Neural progenitor cell (in vitro differentiated cells): ENCODE results near the gene PRSS38. TPM values are rescaled to one million over a fixed set of nuclear protein-coding genes. Genes with fewer than 3 reads are reported as not detected.

Experiments
- DNase-seq: peaks from one replicate; pipeline ENCODE4 v3.0.0-alpha.2; 2016; ENCODE audit warnings: low spot score
- H2AFZ ChIP-seq: fragments of 200-600 bp; sonication (generic); replicated peaks from 2 replicates; pipeline ENCODE4 v1.6.1; 2016; ENCODE audit warnings: antibody characterized with exemption
- H3F3A ChIP-seq: fragments of 200-600 bp; sonication (generic); 2 replicates; pipeline ENCODE4 v1.6.1; 2016; ENCODE audit warnings: antibody characterized with exemption, low read depth
- H3K27ac ChIP-seq: fragments of 200-600 bp; sonication (generic); 2 replicates; pipeline ENCODE4 v1.5.1; 2016; ENCODE audit warnings: mild to moderate bottlenecking
- H3K27me3 ChIP-seq: fragments of 200-600 bp; sonication (generic); 2 replicates; pipeline ENCODE4 v1.6.1; 2016; ENCODE audit warnings: mild to moderate bottlenecking, moderate library complexity
- H3K36me3 ChIP-seq: fragments of 200-600 bp; sonication (generic); 2 replicates; pipeline ENCODE4 v1.5.1; 2016
- H3K4me1 ChIP-seq: fragments of 200-600 bp; sonication (generic); 2 replicates; pipeline ENCODE4 v1.6.1; 2016; ENCODE audit warnings: mixed run types
- H3K4me2 ChIP-seq: fragments of 200-600 bp; sonication (generic); 2 replicates; pipeline ENCODE4 v1.6.1; 2016
- H3K4me3 ChIP-seq: fragments of 200-600 bp; sonication (generic); 2 replicates; pipeline ENCODE4 v1.5.1; 2016
- H3K79me2 ChIP-seq: fragments of 200-600 bp; sonication (generic); 2 replicates; pipeline ENCODE4 v1.6.1; 2016; ENCODE audit warnings: low read depth
- H3K9ac ChIP-seq: fragments of 200-600 bp; sonication (generic); 2 replicates; pipeline ENCODE4 v1.6.1; 2016
- H3K9me3 ChIP-seq: fragments of 200-600 bp; sonication (generic); 2 replicates; pipeline ENCODE4 v1.5.1; 2016; ENCODE audit warnings: low read depth
- H4K20me1 ChIP-seq: fragments of 200-600 bp; sonication (generic); 2 replicates; pipeline ENCODE4 v1.6.1; 2016; ENCODE audit warnings: low read depth
- H3K27ac Mint-ChIP-seq: 3 replicates; pipeline ENCODE4 v1.8.0; 2021; ENCODE audit warnings: mixed read lengths
- H3K27me3 Mint-ChIP-seq: 2 replicates; pipeline ENCODE4 v1.8.0; 2022; ENCODE audit warnings: low read depth, mild to moderate bottlenecking, inconsistent platforms, moderate library complexity, mixed read lengths; ENCODE audit not compliant: insufficient read depth
- H3K36me3 Mint-ChIP-seq: 3 replicates; pipeline ENCODE4 v1.8.0; 2021; ENCODE audit warnings: mixed read lengths
- H3K4me1 Mint-ChIP-seq: 3 replicates; pipeline ENCODE4 v1.8.0; 2021; ENCODE audit warnings: mixed read lengths
- H3K4me3 Mint-ChIP-seq: 3 replicates; pipeline ENCODE4 v1.8.0; 2021; ENCODE audit warnings: mild to moderate bottlenecking, moderate library complexity, mixed read lengths
- H3K9me3 Mint-ChIP-seq: 3 replicates; pipeline ENCODE4 v1.8.0; 2020; ENCODE audit warnings: mixed read lengths
- EZH2 ChIP-seq: fragments of 200-600 bp; sonication (generic); IDR thresholded peaks from 2 replicates; pipeline ENCODE4 v1.6.1; 2017; ENCODE audit warnings: antibody characterized with exemption, mild to moderate bottlenecking, moderate library complexity
- EZH2phosphoT487 ChIP-seq: fragments of 200-600 bp; sonication (generic); IDR thresholded peaks from 2 replicates; pipeline ENCODE4 v1.6.1; 2017; ENCODE audit warnings: antibody characterized with exemption
- total RNA-seq: library from RNA; depleted of rRNA; stranded (reverse); fragments of >200 nt; gene quantifications from 2 replicates; pipeline ENCODE4 v1.2.3, GENCODE V29; 2015; ENCODE audit warnings: low replicate concordance
- TF ChIP-seq, protein P1 (sequence below): fragments of 200-600 bp; sonication (generic); IDR thresholded peaks from 2 replicates; pipeline ENCODE4 v1.5.1; 2017; ENCODE audit warnings: antibody characterized with exemption, mild to moderate bottlenecking

The PRSS38 gene
- total RNA-seq, 1 donor from 2014 or later: not detected

DNA sequence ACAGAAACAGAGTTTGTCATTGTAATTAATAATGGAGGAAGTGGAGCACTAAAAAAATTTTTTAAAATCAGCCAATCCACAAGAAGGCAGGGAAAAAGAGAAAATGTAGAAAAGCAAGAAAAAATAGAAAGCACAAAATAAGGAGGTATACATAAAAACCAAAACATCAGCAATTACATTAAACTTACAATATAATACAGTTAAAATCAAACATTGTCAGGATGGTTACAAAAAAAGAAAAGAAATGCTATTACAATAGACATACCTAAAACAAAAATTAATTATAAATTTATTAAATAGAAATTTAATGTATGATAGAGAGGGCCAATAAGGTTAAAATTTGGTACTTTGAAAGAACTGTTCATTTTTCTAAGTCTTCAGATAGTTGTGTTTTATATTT is 38.7 kb downstream of the PRSS38 start:
- Histone ChIP-seq H3K4me3 (no peak overlapping the region), H3K27ac (no peak overlapping the region), H4K20me1 (no peaks in the 10 kb centered on the region), H3K9me3 (no peaks in the 10 kb centered on the region), H3K27me3 (no peaks in the 10 kb centered on the region), H3K4me1 (no peaks in the 10 kb centered on the region), H3K9ac (no peak overlapping the region), H3F3A (no peaks in the 10 kb centered on the region), H2AFZ (no peak overlapping the region), H3K36me3 (no peaks in the 10 kb centered on the region), H3K79me2 (no peaks in the 10 kb centered on the region), H3K4me2 (no peak overlapping the region)
- Mint-ChIP-seq H3K9me3 (peaks cover 15% of the 10 kb centered on the region), H3K4me3 (no peak overlapping the region), H3K4me1 (peaks cover 4% of the 10 kb centered on the region), H3K36me3 (no peaks in the 10 kb centered on the region), H3K27ac (no peak overlapping the region), H3K27me3 (peaks cover 2% of the 10 kb centered on the region)
- TF ChIP-seq EZH2: no peak
- no peak for TF ChIP-seq EZH2phosphoT487
- TF ChIP-seq, protein P1, sequence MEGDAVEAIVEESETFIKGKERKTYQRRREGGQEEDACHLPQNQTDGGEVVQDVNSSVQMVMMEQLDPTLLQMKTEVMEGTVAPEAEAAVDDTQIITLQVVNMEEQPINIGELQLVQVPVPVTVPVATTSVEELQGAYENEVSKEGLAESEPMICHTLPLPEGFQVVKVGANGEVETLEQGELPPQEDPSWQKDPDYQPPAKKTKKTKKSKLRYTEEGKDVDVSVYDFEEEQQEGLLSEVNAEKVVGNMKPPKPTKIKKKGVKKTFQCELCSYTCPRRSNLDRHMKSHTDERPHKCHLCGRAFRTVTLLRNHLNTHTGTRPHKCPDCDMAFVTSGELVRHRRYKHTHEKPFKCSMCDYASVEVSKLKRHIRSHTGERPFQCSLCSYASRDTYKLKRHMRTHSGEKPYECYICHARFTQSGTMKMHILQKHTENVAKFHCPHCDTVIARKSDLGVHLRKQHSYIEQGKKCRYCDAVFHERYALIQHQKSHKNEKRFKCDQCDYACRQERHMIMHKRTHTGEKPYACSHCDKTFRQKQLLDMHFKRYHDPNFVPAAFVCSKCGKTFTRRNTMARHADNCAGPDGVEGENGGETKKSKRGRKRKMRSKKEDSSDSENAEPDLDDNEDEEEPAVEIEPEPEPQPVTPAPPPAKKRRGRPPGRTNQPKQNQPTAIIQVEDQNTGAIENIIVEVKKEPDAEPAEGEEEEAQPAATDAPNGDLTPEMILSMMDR: no peak
- DNase-seq: no peak

DNA sequence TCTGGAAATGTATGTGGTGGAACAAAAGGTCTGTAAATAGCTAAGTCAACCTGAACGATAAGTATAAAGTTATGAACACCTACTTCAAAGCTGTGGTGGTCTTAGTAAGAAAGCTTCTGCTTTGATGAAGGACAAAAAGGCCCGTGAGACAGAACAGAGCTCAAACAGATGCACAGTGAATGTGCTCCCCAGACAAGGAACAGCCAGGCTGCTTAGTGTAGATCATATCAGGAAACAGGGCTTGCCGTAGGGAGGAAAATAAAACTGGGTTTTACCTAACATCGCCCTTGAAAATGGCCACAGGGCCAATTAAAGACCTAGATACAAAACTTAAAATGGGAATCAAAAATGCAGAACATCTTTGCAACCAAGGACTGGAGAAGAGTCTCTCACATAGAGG is 40.2 kb downstream of the PRSS38 start:
- Mint-ChIP-seq H3K4me3 (no peak overlapping the region), H3K27me3 (peaks cover 2% of the 10 kb centered on the region), H3K36me3 (no peaks in the 10 kb centered on the region)

GRCh38 chr1:227856147-227856858 is 40.8 kb downstream of the PRSS38 start:
- no peak for TF ChIP-seq EZH2phosphoT487
- TF ChIP-seq EZH2: no peak
- TF ChIP-seq, protein P1: no peak
- H3K79me2 ChIP-seq: no peaks in the 10 kb centered on the region
- no peaks in the 10 kb centered on the region for H3K4me1 ChIP-seq
- no peak overlapping the region for H3K4me2 ChIP-seq
- Mint-ChIP-seq H3K4me3 (no peak overlapping the region), H3K36me3 (no peaks in the 10 kb centered on the region), H3K27me3 (peaks cover 2% of the 10 kb centered on the region), H3K4me1 (peaks cover 4% of the 10 kb centered on the region), H3K27ac (no peak overlapping the region), H3K9me3 (peaks cover 17% of the 10 kb centered on the region)
- H3K9me3 ChIP-seq: no peaks in the 10 kb centered on the region
- H3K4me3 ChIP-seq: no peak overlapping the region
- H3F3A ChIP-seq: no peaks in the 10 kb centered on the region
- no peaks in the 10 kb centered on the region for H3K36me3 ChIP-seq
- no peak overlapping the region for H2AFZ ChIP-seq
- no peaks in the 10 kb centered on the region for H4K20me1 ChIP-seq
- no peak overlapping the region for H3K27ac ChIP-seq
- DNase-seq: no peak
- H3K9ac ChIP-seq: no peak overlapping the region
- H3K27me3 ChIP-seq: no peaks in the 10 kb centered on the region

More for the DNA sequence above, 40.2 kb downstream of the PRSS38 start:
- H3K9ac ChIP-seq: no peak overlapping the region
- peak overlapping the region; percentile 15 for H3K27ac Mint-ChIP-seq
- no peaks in the 10 kb centered on the region for H3K79me2 ChIP-seq
- no peak overlapping the region for H2AFZ ChIP-seq
- no peaks in the 10 kb centered on the region for H3F3A ChIP-seq
- H3K4me1 ChIP-seq: no peaks in the 10 kb centered on the region
- no peak overlapping the region for H3K4me3 ChIP-seq
- H3K9me3 ChIP-seq: no peaks in the 10 kb centered on the region
- TF ChIP-seq, protein P1: no peak
- TF ChIP-seq EZH2phosphoT487 (no peak), EZH2 (no peak)
- H3K4me2 ChIP-seq: no peak overlapping the region
- peaks cover 17% of the 10 kb centered on the region for H3K9me3 Mint-ChIP-seq
- no peak for DNase-seq
- no peak overlapping the region for H3K27ac ChIP-seq
- no peaks in the 10 kb centered on the region for H3K36me3 ChIP-seq
- H3K27me3 ChIP-seq: no peaks in the 10 kb centered on the region
- no peaks in the 10 kb centered on the region for H4K20me1 ChIP-seq
- peaks cover 4% of the 10 kb centered on the region for H3K4me1 Mint-ChIP-seq
